Esophagus (tissue), 2 donors: ENCODE measurements around the gene DZIP1. TPM values are rescaled to one million over a fixed set of nuclear protein-coding genes. Genes with fewer than 3 reads are reported as not detected.
"Not testable (repeated sequence)": the region's sequence is repeated elsewhere in the genome, so short reads cannot be mapped to it uniquely, and the experiment has no call there.

Experiments
- H3K27ac ChIP-seq, 2 donors: one replicate each; pipeline ENCODE4 v1.5.1; 2013; ENCODE audit warnings: low read depth in 2 of 2, mild to moderate bottlenecking in 2 of 2, inconsistent platforms in 1 of 2, low read length in 1 of 2, moderate library complexity in 1 of 2
- H3K27me3 ChIP-seq, 2 donors: one replicate each; pipeline ENCODE4 v1.6.1; 2013; ENCODE audit warnings: low read length in 2 of 2, control low read depth in 1 of 2, mild to moderate bottlenecking in 1 of 2; ENCODE audit not compliant: insufficient read depth in 2 of 2, control insufficient read depth in 1 of 2
- H3K36me3 ChIP-seq, 2 donors: one replicate each; pipeline ENCODE4 v1.6.1; 2013; ENCODE audit warnings: low read length in 1 of 2; ENCODE audit not compliant: control insufficient read depth in 2 of 2, insufficient read depth in 2 of 2
- H3K4me1 ChIP-seq, 2 donors: one replicate each; pipeline ENCODE4 v1.6.1; 2013; ENCODE audit warnings: low read length in 1 of 2; ENCODE audit not compliant: control insufficient read depth in 2 of 2, insufficient read depth in 2 of 2
- H3K4me3 ChIP-seq, 2 donors: one replicate each; pipeline ENCODE4 v1.5.1; 2013; ENCODE audit warnings: low read length in 2 of 2, mild to moderate bottlenecking in 2 of 2, low read depth in 1 of 2, moderate library complexity in 1 of 2
- H3K9me3 ChIP-seq, 2 donors: one replicate each; pipeline ENCODE4 v1.6.1; 2013; ENCODE audit warnings: mild to moderate bottlenecking in 2 of 2, low read depth in 1 of 2, low read length in 1 of 2, moderate library complexity in 1 of 2; ENCODE audit not compliant: control insufficient read depth in 2 of 2, insufficient read depth in 1 of 2
- WGBS, 2 donors: extraction: QIAGEN DNeasy Blood & Tissue Kit; methylation state at CpG; one replicate each; pipeline ENCODE4 v1.1.7; 2013; 5-methylcytosine and 5-hydroxymethylcytosine counted together
- polyA plus RNA-seq, 2 donors: library from polyadenylated mRNA; stranded (reverse); fragments of 200-250 nt; gene quantifications; one replicate each; pipeline ENCODE4 v1.2.3, GENCODE V29; 2013
- donor health status: healthy with polysubstance abuse.
- donor health status: Bipolar disorder and iron deficiency.

Gene DZIP1
- polyA plus RNA-seq, 2 donors, result 2.1 to 3.0 TPM

GRCh38 chr13:95585867-95586266, 58.6 kb downstream of the DZIP1 start:
- no peaks in the 10 kb centered on the region for H3K9me3 ChIP-seq
- H3K27ac ChIP-seq, result no peak overlapping the region
- no peaks in the 10 kb centered on the region for H3K4me1 ChIP-seq
- H3K36me3 ChIP-seq, result no peaks in the 10 kb centered on the region
- WGBS, 2 donors, result 81 to 90% methylated on average over 4 of the region's 4 CpGs
- H3K4me3 ChIP-seq, result no peak overlapping the region
- H3K27me3 ChIP-seq, result no peaks in the 10 kb centered on the region

- 77 to 80% methylated on average over 3 of the region's 3 CpGs for WGBS, 2 donors
These were observed 65.2 kb downstream of the DZIP1 start for GRCh38 chr13:95579303-95579702.

GRCh38 chr13:95573221-95573620, 71.3 kb downstream of the DZIP1 start:
- WGBS, 2 donors, result 68 to 78% methylated on average over 4 of the region's 4 CpGs
- H3K4me3 ChIP-seq, result no peak overlapping the region
- H3K27me3 ChIP-seq, result no peaks in the 10 kb centered on the region
- no peaks in the 10 kb centered on the region for H3K4me1 ChIP-seq
- no peaks in the 10 kb centered on the region for H3K9me3 ChIP-seq
- no peaks in the 10 kb centered on the region for H3K36me3 ChIP-seq
- no peak overlapping the region for H3K27ac ChIP-seq

More at GRCh38 chr13:95579303-95579702, 65.2 kb downstream of the DZIP1 start:
- H3K4me1 ChIP-seq, result no peaks in the 10 kb centered on the region
- H3K27me3 ChIP-seq, result no peaks in the 10 kb centered on the region
- H3K4me3 ChIP-seq, result no peak overlapping the region
- no peak overlapping the region for H3K27ac ChIP-seq
- H3K9me3 ChIP-seq, result no peaks in the 10 kb centered on the region
- H3K36me3 ChIP-seq, result no peaks in the 10 kb centered on the region

GRCh38 chr13:95571941-95572340, 72.6 kb downstream of the DZIP1 start:
- Histone ChIP-seq H3K27me3 (no peaks in the 10 kb centered on the region), H3K27ac (no peak overlapping the region), H3K4me1 (no peaks in the 10 kb centered on the region), H3K9me3 (no peaks in the 10 kb centered on the region), H3K4me3 (no peak overlapping the region), H3K36me3 (no peaks in the 10 kb centered on the region)
- 52 to 68% methylated on average over 6 of the region's 6 CpGs for WGBS, 2 donors

- WGBS, 2 donors, result 76 to 89% methylated on average over 5 of the region's 5 CpGs
- H3K27ac ChIP-seq, result no peak overlapping the region
- no peaks in the 10 kb centered on the region for H3K27me3 ChIP-seq
- no peaks in the 10 kb centered on the region for H3K36me3 ChIP-seq
- H3K4me3 ChIP-seq, result no peak overlapping the region
- no peaks in the 10 kb centered on the region for H3K4me1 ChIP-seq
- no peaks in the 10 kb centered on the region for H3K9me3 ChIP-seq
These were observed 74.5 kb downstream of the DZIP1 start for GRCh38 chr13:95570016-95570415.

- no peaks in the 10 kb centered on the region for H3K4me1 ChIP-seq
- H3K4me3 ChIP-seq, result no peak overlapping the region
- no peaks in the 10 kb centered on the region for H3K36me3 ChIP-seq
- H3K27ac ChIP-seq, result no peak overlapping the region
- no peaks in the 10 kb centered on the region for H3K9me3 ChIP-seq
- H3K27me3 ChIP-seq, result no peaks in the 10 kb centered on the region
- 89 to 94% methylated on average over 2 of the region's 2 CpGs for WGBS, 2 donors
These were observed 76.4 kb downstream of the DZIP1 start for GRCh38 chr13:95568131-95568530.

GRCh38 chr13:95565758-95566157, 78.7 kb downstream of the DZIP1 start:
- H3K9me3 ChIP-seq, H3K4me1 ChIP-seq, H3K4me3 ChIP-seq, H3K27ac ChIP-seq, H3K36me3 ChIP-seq, H3K27me3 ChIP-seq: not testable (repeated sequence)
- 100% methylated on average over 1 of the region's 1 CpG for WGBS, 2 donors

- Histone ChIP-seq H3K36me3 (no peaks in the 10 kb centered on the region), H3K4me3 (no peak overlapping the region), H3K4me1 (no peaks in the 10 kb centered on the region), H3K9me3 (no peaks in the 10 kb centered on the region), H3K27me3 (no peaks in the 10 kb centered on the region), H3K27ac (no peak overlapping the region)
- 31 to 38% methylated on average over 5 of the region's 5 CpGs for WGBS, 2 donors
These were observed 79.7 kb downstream of the DZIP1 start for GRCh38 chr13:95564733-95565291.

- 74% methylated on average over 3 of the region's 3 CpGs for WGBS, 2 donors
These were observed 80.4 kb downstream of the DZIP1 start for GRCh38 chr13:95564091-95564490.

GRCh38 chr13:95560387-95560786, 84.1 kb downstream of the DZIP1 start:
- Histone ChIP-seq H3K9me3 (no peaks in the 10 kb centered on the region), H3K36me3 (no peaks in the 10 kb centered on the region), H3K27me3 (no peaks in the 10 kb centered on the region), H3K4me1 (no peaks in the 10 kb centered on the region), H3K27ac (no peak overlapping the region), H3K4me3 (no peak overlapping the region)
- 79 to 80% methylated on average over 6 of the region's 6 CpGs for WGBS, 2 donors

More at GRCh38 chr13:95564091-95564490, 80.4 kb downstream of the DZIP1 start:
- no peaks in the 10 kb centered on the region for H3K36me3 ChIP-seq
- H3K4me3 ChIP-seq, result no peak overlapping the region
- H3K4me1 ChIP-seq, result no peaks in the 10 kb centered on the region
- H3K9me3 ChIP-seq, result no peaks in the 10 kb centered on the region
- no peak overlapping the region for H3K27ac ChIP-seq
- no peaks in the 10 kb centered on the region for H3K27me3 ChIP-seq
